Endodermal cell (in vitro differentiated cells): ENCODE measurements around the gene FBXO41. TPM values are rescaled to one million over a fixed set of nuclear protein-coding genes. Genes with fewer than 3 reads are reported as not detected.

ENCODE experiments used
- DNase-seq: peaks from one replicate; pipeline ENCODE4 v3.0.0-alpha.2; 2017
- H3K27ac ChIP-seq: 2 replicates; pipeline ENCODE4 v1.5.1; 2013; ENCODE audit warnings: mild to moderate bottlenecking, low read depth, low read length, moderate library complexity
- H3K27me3 ChIP-seq: 2 replicates; pipeline ENCODE4 v1.6.1; 2013; ENCODE audit warnings: mild to moderate bottlenecking, low read length, moderate library complexity; ENCODE audit not compliant: insufficient read depth, control insufficient read depth, poor library complexity, severe bottlenecking
- H3K36me3 ChIP-seq: 2 replicates; pipeline ENCODE4 v1.7.0; 2013; ENCODE audit warnings: mild to moderate bottlenecking, low read length, moderate library complexity; ENCODE audit not compliant: control insufficient read depth, insufficient read depth
- H3K4me1 ChIP-seq: one replicate; pipeline ENCODE4 v1.7.0; 2013; ENCODE audit warnings: low read length; ENCODE audit not compliant: control insufficient read depth, insufficient read depth
- H3K4me3 ChIP-seq: 2 replicates; pipeline ENCODE4 v1.5.1; 2013; ENCODE audit warnings: mild to moderate bottlenecking, low read length, moderate library complexity
- H3K9ac ChIP-seq: 2 replicates; pipeline ENCODE4 v1.6.1; 2013; ENCODE audit warnings: mild to moderate bottlenecking, low read length, moderate library complexity; ENCODE audit not compliant: poor library complexity, severe bottlenecking; ENCODE audit errors: extremely low read depth
- H3K9me3 ChIP-seq: 2 replicates; pipeline ENCODE4 v1.6.1; 2013; ENCODE audit warnings: mild to moderate bottlenecking, low read length, moderate library complexity; ENCODE audit not compliant: control insufficient read depth
- H3K27ac Mint-ChIP-seq: 2 replicates; pipeline ENCODE4 v1.8.0; 2020; ENCODE audit warnings: mixed read lengths
- H3K27me3 Mint-ChIP-seq: 2 replicates; pipeline ENCODE4 v1.8.0; 2021; ENCODE audit warnings: mild to moderate bottlenecking, mixed read lengths; ENCODE audit not compliant: insufficient read depth
- H3K36me3 Mint-ChIP-seq: 2 replicates; pipeline ENCODE4 v1.8.0; 2020; ENCODE audit warnings: low read depth, mixed read lengths
- H3K4me1 Mint-ChIP-seq: 2 replicates; pipeline ENCODE4 v1.8.0; 2020; ENCODE audit warnings: mixed read lengths
- H3K4me3 Mint-ChIP-seq: 2 replicates; pipeline ENCODE4 v1.8.0; 2020; ENCODE audit warnings: mild to moderate bottlenecking, moderate library complexity, mixed read lengths
- H3K9me3 Mint-ChIP-seq: 2 replicates; pipeline ENCODE4 v1.8.0; 2020; ENCODE audit warnings: mild to moderate bottlenecking, mixed read lengths
- WGBS, 2 experiments: methylation state at CpG; one replicate each; pipeline versions ENCODE4 v1.1.5 to v1.1.7; 2013; ENCODE audit warnings: missing lambda C conversion rate in 2 of 2, mixed read lengths in 1 of 2; ENCODE audit not compliant: insufficient coverage in 1 of 2, insufficient read length in 1 of 2; 5-methylcytosine and 5-hydroxymethylcytosine counted together
- total RNA-seq, 2 donors: library from RNA; stranded (reverse); fragmentation: NEBNext Ultra II Directional in 1 of 2; extraction: Animal tissue kit (Norgen Biotek cat#: 25700) in 1 of 2; gene quantifications; 2 replicates in 1 of 2; 3 replicates in 1 of 2; pipeline ENCODE4 v1.2.1, GENCODE V29; 2021
- TF ChIP-seq, protein P1 (sequence below): fragments of 200-600 bp; sonication (generic); conservative IDR thresholded peaks from 2 replicates; pipeline ENCODE4 v1.5.0; 2021; ENCODE audit warnings: antibody characterized with exemption, mild to moderate bottlenecking

The FBXO41 gene
- total RNA-seq, 2 donors from 2014 or later, result 9.0 to 11.2 TPM

GRCh38 chr2:73272270-73272669 is 12.0 kb downstream of the FBXO41 start:
- peaks cover 42% of the 10 kb centered on the region for H3K27me3 Mint-ChIP-seq
- H3K36me3 ChIP-seq, result no peaks in the 10 kb centered on the region
- no peaks in the 10 kb centered on the region for H3K9me3 Mint-ChIP-seq
- TF ChIP-seq, protein P1, sequence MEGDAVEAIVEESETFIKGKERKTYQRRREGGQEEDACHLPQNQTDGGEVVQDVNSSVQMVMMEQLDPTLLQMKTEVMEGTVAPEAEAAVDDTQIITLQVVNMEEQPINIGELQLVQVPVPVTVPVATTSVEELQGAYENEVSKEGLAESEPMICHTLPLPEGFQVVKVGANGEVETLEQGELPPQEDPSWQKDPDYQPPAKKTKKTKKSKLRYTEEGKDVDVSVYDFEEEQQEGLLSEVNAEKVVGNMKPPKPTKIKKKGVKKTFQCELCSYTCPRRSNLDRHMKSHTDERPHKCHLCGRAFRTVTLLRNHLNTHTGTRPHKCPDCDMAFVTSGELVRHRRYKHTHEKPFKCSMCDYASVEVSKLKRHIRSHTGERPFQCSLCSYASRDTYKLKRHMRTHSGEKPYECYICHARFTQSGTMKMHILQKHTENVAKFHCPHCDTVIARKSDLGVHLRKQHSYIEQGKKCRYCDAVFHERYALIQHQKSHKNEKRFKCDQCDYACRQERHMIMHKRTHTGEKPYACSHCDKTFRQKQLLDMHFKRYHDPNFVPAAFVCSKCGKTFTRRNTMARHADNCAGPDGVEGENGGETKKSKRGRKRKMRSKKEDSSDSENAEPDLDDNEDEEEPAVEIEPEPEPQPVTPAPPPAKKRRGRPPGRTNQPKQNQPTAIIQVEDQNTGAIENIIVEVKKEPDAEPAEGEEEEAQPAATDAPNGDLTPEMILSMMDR, result no peak
- H3K9ac ChIP-seq, result no peak overlapping the region
- peaks cover 3% of the 10 kb centered on the region for H3K4me1 ChIP-seq
- no peak overlapping the region for H3K27ac Mint-ChIP-seq
- peaks cover 2% of the 10 kb centered on the region for H3K36me3 Mint-ChIP-seq
- no peak overlapping the region for H3K27ac ChIP-seq
- no peak overlapping the region for H3K4me3 ChIP-seq
- no peak for DNase-seq
- no peaks in the 10 kb centered on the region for H3K9me3 ChIP-seq
- peaks cover 38% of the 10 kb centered on the region for H3K27me3 ChIP-seq
- H3K4me3 Mint-ChIP-seq, result no peak overlapping the region
- H3K4me1 Mint-ChIP-seq, result peaks cover 5% of the 10 kb centered on the region
- 66 to 67% methylated on average over 1 of the region's 1 CpG for WGBS, 2 experiments

- DNase-seq, result peak; percentile 27
- TF ChIP-seq, protein P1, result no peak
- Mint-ChIP-seq H3K27ac (no peak overlapping the region), H3K4me1 (peaks cover 5% of the 10 kb centered on the region), H3K4me3 (peak overlapping the region; percentile 50), H3K9me3 (no peaks in the 10 kb centered on the region), H3K27me3 (peaks cover 50% of the 10 kb centered on the region), H3K36me3 (peaks cover 4% of the 10 kb centered on the region)
- no peak overlapping the region for H3K9ac ChIP-seq
- H3K27ac ChIP-seq, result no peak overlapping the region
- no peaks in the 10 kb centered on the region for H3K9me3 ChIP-seq
- WGBS, 2 experiments, result 31 to 65% methylated on average over 7 to 22 of the region's 22 CpGs
- no peaks in the 10 kb centered on the region for H3K36me3 ChIP-seq
- H3K4me3 ChIP-seq, result peak overlapping the region; percentile 65
- peaks cover 3% of the 10 kb centered on the region for H3K4me1 ChIP-seq
- peaks cover 45% of the 10 kb centered on the region for H3K27me3 ChIP-seq
Measured at GRCh38 chr2:73269686-73270465, 14.4 kb downstream of the FBXO41 start.

DNA sequence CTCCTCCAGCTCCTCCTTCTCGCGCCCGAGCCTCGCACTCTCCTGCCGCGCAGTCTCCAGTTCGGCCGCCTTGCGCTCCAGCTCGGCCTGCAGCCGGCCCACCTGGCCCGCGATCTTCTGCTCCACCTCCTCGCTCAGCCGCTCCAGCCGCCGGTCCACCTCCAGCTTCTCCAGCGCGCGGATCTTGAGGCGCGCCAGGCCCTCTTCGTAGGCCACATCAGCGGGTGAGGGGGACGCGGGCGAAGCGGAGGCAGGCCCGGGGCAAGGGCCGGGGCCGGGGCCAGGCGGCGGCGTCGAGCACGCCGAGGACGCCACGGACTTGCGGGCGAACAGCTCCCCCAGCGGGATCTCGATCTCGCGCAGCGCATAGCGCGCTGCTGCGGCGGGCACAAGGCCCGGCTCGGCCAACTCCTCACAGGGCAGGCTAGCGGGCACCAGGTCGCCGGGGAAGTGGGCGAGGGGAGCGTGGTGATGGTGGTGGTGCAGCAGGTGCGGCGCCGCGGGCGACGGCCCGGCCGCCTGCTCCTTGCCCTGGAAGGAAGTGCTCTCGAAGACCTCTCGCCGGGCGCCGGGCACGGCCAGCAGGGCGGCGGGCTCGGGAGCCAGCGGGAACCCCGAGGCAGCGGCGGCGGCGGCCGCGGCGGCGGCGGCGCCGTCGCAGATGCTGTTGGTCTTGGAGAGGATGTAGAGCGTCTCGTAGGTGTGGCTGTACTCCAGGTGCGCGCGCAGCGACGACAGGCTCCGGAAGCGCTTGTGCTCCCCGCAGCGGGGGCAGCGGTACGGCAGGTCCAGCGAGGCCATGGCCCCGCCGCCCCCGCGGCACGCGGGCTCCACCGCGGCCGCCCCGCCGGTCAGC is 15.2 kb downstream of the FBXO41 start:
- H3K27me3 Mint-ChIP-seq, result peaks cover 50% of the 10 kb centered on the region
- H3K9me3 ChIP-seq, result no peaks in the 10 kb centered on the region
- H3K36me3 ChIP-seq, result no peaks in the 10 kb centered on the region
- H3K9me3 Mint-ChIP-seq, result no peaks in the 10 kb centered on the region
- peaks cover 4% of the 10 kb centered on the region for H3K36me3 Mint-ChIP-seq
- DNase-seq, result peak; percentile 91
- peaks cover 45% of the 10 kb centered on the region for H3K27me3 ChIP-seq
- 4% methylated on average over 22 to 113 of the region's 113 CpGs for WGBS, 2 experiments
- H3K4me1 Mint-ChIP-seq, result peaks cover 5% of the 10 kb centered on the region
- H3K4me3 ChIP-seq, result peak overlapping the region; percentile 72
- TF ChIP-seq, protein P1, result peak; percentile 57
- peaks cover 3% of the 10 kb centered on the region for H3K4me1 ChIP-seq
- H3K27ac ChIP-seq, result no peak overlapping the region
- H3K9ac ChIP-seq, result no peak overlapping the region
- no peak overlapping the region for H3K27ac Mint-ChIP-seq
- H3K4me3 Mint-ChIP-seq, result peak overlapping the region; percentile 50
